GM12878 (cell line): ENCODE measurements around the gene SNRK.

Experiments
- CTCF ChIP-seq, 3 experiments: IDR thresholded peaks in 2 of 3; conservative IDR thresholded peaks in 1 of 3; 2 replicates each; pipeline ENCODE4 v1.5.1; 2011; ENCODE audit warnings: low read depth in 3 of 3, low read length in 3 of 3, mild to moderate bottlenecking in 3 of 3, control low read depth in 2 of 3, moderate library complexity in 2 of 3, inconsistent platforms in 1 of 3, mixed read lengths in 1 of 3; ENCODE audit not compliant: control insufficient read depth in 2 of 3, insufficient read depth in 1 of 3; ENCODE audit errors: extremely low read depth in 1 of 3
- EZH2 ChIP-seq: IDR thresholded peaks from 2 replicates; pipeline ENCODE4 v1.6.1; 2012; ENCODE audit warnings: low read depth, mild to moderate bottlenecking, control low read depth, inconsistent platforms, low read length, borderline replicate concordance; ENCODE audit not compliant: control insufficient read depth
- HDGF ChIP-seq: fragments of 450-650 bp; IDR thresholded peaks from 2 replicates; pipeline ENCODE4 v1.6.1; 2016; ENCODE audit warnings: antibody characterized with exemption
- MAX ChIP-seq: IDR thresholded peaks from 2 replicates; pipeline ENCODE4 v1.6.1; 2012; ENCODE audit warnings: low read depth, low read length, improper control_type of control experiment
- POLR2A ChIP-seq: IDR thresholded peaks from 2 replicates; pipeline ENCODE4 v1.6.1; 2011; ENCODE audit warnings: low read depth, mild to moderate bottlenecking, low read length
- ZNF384 ChIP-seq: IDR thresholded peaks from 2 replicates; pipeline ENCODE4 v1.6.1; 2012; ENCODE audit warnings: low read depth, mild to moderate bottlenecking, low read length, improper control_type of control experiment, borderline replicate concordance
- TF ChIP-seq, protein P1 (sequence below): IDR thresholded peaks from 2 replicates; pipeline ENCODE4 v1.6.1; 2012; ENCODE audit warnings: low read depth, low read length, improper control_type of control experiment
- TF ChIP-seq, protein P2 (sequence below): IDR thresholded peaks from 2 replicates; pipeline ENCODE4 v1.6.1; 2012; ENCODE audit warnings: mild to moderate bottlenecking, low read depth, low read length

DNA sequence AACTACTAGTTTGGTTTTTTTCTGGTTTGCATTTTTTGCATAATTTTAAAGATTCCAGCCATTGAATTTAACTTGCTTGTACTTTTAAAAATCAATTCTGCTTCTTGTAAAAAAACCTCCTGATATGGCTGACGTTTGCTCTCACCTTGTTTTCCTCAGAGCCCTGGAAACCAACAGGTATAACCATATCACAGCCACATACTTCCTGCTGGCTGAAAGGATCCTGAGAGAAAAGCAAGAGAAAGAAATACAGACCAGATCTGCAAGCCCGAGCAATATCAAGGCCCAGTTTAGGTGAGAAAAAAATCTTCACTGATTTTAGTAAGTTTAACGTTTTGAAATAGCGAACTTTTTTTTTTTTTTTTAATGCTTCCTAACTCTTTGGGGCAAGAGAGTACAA, 56.8 kb downstream of the SNRK start:
- TF ChIP-seq, protein P1, sequence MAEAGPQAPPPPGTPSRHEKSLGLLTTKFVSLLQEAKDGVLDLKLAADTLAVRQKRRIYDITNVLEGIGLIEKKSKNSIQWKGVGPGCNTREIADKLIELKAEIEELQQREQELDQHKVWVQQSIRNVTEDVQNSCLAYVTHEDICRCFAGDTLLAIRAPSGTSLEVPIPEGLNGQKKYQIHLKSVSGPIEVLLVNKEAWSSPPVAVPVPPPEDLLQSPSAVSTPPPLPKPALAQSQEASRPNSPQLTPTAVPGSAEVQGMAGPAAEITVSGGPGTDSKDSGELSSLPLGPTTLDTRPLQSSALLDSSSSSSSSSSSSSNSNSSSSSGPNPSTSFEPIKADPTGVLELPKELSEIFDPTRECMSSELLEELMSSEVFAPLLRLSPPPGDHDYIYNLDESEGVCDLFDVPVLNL, result no peak
- no peak for TF ChIP-seq CTCF (IDR thresholded peaks at IDR 0.05 in 2 of 3, conservative IDR thresholded peaks at IDR 0.05 in 1 of 3; ENCODE audit: control insufficient read depth in 2 of 3, extremely low read depth in 1 of 3, insufficient read depth in 1 of 3, low read depth in 3 of 3, low read length in 3 of 3)
- TF ChIP-seq ZNF384, result no peak
- TF ChIP-seq EZH2, result no peak
- TF ChIP-seq, protein P2, sequence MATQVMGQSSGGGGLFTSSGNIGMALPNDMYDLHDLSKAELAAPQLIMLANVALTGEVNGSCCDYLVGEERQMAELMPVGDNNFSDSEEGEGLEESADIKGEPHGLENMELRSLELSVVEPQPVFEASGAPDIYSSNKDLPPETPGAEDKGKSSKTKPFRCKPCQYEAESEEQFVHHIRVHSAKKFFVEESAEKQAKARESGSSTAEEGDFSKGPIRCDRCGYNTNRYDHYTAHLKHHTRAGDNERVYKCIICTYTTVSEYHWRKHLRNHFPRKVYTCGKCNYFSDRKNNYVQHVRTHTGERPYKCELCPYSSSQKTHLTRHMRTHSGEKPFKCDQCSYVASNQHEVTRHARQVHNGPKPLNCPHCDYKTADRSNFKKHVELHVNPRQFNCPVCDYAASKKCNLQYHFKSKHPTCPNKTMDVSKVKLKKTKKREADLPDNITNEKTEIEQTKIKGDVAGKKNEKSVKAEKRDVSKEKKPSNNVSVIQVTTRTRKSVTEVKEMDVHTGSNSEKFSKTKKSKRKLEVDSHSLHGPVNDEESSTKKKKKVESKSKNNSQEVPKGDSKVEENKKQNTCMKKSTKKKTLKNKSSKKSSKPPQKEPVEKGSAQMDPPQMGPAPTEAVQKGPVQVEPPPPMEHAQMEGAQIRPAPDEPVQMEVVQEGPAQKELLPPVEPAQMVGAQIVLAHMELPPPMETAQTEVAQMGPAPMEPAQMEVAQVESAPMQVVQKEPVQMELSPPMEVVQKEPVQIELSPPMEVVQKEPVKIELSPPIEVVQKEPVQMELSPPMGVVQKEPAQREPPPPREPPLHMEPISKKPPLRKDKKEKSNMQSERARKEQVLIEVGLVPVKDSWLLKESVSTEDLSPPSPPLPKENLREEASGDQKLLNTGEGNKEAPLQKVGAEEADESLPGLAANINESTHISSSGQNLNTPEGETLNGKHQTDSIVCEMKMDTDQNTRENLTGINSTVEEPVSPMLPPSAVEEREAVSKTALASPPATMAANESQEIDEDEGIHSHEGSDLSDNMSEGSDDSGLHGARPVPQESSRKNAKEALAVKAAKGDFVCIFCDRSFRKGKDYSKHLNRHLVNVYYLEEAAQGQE, result no peak
- no peak for TF ChIP-seq POLR2A
- no peak for TF ChIP-seq MAX
- no peak for TF ChIP-seq HDGF
